Renal cortex interstitium (tissue), 11 donors: ENCODE results near the gene CDKAL1. TPM values are rescaled to one million over a fixed set of nuclear protein-coding genes. Genes with fewer than 3 reads are reported as not detected.
"Not testable (repeated sequence)": the region's sequence is repeated elsewhere in the genome, so short reads cannot be mapped to it uniquely, and the experiment has no call there.

ENCODE experiments used
- DNase-seq, 11 donors: peaks; one replicate each; pipeline ENCODE4 v3.0.0-alpha.2; 2013; ENCODE audit warnings: low read depth in 9 of 11, low spot score in 4 of 11; ENCODE audit errors: extremely low read depth in 1 of 11
- polyA plus RNA-seq, 3 donors: library from polyadenylated mRNA; unstranded; fragments of 120-200 nt; gene quantifications; one replicate each; pipeline ENCODE4 v1.2.1, GENCODE V29; 2013; ENCODE audit not compliant: insufficient read length in 3 of 3

The CDKAL1 gene
- polyA plus RNA-seq, 3 donors, result 18.2 to 20.5 (median 20.5) TPM

DNA sequence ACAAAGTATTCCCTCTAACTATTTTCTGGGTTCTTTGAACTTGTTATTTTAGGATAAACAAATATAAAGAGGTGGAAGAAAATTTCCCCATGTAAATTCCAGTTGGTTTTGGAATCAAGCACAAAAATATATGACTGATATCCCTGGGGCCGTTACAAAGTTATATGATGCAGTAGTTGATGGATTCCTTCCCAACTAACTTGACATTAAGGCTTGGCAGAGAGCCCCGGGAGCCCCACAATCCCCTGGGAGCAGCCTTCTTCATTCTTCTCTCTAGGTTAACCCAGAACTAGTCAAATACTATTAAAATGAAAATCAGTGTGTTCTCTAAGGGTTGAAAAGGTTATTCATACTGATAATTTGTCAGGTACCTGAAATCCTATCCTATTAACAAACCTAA is 550.4 kb downstream of the CDKAL1 start:
- DNase-seq, result no peak

DNA sequence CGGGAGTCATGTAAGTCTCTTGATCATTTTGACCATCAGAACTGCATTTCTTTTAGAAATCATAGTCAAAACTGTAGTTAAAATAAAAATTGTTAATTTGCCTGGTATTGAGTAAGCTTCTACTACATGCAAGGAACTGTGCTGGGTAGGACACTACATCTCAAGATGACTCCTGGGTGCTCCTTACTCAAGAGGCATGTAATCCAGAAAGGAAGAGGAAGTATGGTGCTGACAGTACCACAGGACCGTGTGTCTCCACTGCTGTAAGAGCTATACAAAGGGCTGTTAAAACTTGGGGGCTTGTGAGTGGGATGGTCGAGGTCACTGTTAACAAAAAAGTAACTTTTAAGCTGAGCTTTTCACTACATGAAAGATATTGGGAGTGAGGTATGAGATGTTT is 551.0 kb downstream of the CDKAL1 start:
- no peak for DNase-seq

DNA sequence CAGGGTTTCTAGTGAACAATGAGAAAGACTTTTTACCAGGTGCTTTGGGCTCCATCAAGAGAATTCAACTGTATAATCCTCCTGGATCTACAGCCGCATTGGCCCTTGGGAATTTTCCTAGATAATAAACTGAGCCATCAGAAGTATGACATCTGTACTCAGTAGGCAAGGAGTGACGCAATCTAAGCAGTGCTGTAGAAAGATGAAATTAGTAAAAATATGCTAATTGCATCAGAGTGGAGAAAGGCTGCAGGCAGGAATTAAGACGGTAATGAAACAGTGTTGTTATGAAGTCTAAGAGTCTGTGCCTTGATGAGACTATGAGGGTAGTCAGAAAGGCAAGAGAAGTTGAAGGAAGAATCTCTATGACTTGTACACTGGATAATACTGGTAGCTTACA is 551.4 kb downstream of the CDKAL1 start:
- no peak for DNase-seq

DNA sequence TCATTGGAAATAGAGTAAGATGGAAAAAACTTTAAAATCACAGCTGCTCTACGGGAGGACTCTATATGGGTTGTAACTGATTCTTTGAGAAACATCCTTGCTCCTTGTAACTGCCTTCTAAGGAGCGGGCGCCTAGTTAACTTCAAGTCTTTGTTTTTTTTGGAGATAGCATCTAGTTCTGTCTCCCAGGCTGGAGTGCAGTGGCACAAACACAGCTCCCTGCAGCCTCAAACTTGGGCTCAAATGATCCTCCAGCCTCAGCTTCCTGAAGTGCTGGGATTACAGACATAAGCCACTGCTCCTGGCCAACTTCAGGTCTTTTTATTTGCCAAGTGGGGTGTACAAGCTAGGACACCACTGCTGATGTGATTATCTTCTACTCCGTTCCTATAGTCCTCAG is 552.9 kb downstream of the CDKAL1 start:
- no peak for DNase-seq

DNA sequence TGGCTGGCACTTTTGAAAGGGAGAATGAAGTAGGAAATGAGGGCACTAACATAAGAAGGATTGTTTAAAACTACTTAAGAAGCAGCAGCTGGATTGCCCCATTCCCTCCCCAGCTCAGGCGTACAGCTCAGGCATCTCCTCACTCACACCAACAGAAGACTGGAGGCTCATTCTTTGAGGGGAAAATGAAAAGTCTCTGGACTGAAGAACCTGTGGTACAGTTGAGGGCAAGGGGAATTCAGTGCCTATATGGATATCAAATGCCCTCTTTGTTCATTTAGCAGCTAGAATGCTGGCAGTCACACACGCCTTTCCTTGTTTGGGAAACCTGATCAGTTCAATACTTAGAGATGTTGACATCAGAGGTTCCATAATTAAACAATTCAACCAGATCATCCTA is 557.2 kb downstream of the CDKAL1 start:
- DNase-seq, result no peak

DNA sequence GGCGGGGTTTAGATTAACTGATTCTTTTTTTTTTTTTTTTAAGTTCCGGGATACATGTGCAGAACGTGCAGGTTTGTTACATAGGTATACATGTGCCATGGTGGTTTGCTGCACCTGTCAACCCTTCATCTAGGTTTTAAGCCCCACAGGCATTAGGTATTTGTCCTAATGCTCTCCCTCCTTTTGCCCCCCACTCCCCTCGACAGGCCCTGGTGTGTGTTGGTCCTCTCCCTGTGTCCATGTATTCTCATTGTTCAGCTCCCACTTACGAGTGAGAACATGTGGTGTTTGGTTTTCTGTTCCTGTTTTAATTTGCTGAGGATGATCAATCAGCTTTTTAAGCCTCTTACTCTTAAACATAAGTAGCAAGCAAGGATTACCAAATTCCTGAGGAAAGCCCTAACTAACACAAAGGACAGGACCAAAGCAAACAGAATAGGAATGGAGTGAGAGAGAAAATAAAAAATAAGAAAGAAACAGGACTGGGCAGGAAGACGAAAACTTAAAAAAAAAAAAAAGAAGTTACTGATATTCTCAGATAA is 558.0 kb downstream of the CDKAL1 start:
- DNase-seq, result not testable (repeated sequence)

DNA sequence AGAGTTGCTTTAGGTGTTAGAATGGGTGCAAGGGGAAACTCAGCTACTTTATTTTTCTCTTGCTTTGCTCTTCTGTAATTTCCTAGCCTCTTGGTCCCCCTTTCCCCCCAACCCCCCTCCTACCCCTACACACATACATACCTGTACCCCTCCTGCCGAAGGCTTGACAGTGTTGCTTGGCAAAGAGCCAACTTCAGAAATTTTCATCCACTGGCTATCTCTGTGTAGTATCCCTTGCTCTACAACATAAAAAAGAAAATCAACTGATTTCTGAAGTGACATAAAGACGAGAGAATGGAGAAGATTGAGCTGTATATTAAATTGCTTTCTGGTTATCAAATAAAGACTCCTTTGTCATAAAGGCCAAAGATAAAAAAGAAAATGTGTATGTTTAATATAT is 561.2 kb downstream of the CDKAL1 start:
- no peak for DNase-seq

DNA sequence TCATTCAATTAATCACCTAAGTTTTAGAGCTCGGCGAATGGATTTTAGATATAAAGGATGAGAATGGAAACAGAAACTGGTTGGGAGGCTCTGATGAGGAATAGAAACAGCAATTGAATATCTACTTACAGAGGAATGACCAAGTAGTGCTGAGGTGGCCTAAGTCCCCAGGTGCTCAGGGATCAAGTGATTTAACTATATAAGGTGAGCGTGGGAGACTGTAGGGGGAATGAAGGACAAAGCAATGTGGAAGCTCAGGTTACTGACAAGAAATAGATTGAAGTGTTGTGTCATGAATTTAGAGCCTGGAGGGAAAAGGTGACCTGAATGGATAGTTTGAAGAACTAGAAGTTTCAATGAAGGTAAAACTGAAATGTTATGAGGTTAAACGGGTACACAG is 563.9 kb downstream of the CDKAL1 start:
- DNase-seq, result no peak

DNA sequence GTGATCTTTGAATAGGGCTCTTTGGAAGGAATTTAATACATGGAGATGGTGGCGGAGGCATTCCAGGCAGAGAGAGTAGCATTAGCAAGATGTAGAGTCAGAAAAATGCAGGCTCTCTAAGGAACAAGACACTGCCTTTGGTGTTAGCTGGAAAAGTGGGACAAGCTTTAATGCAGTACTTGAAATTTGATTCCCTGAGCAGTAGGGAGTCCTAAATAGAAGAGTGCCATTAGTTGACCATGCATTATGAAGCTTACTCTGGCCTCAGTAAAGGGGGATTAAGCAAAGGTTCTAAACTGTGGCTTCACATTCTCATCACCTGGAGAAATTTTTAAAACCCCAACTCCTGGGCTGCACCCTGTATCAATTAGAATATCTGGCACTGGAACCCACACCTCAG is 564.5 kb downstream of the CDKAL1 start:
- DNase-seq, result no peak

DNA sequence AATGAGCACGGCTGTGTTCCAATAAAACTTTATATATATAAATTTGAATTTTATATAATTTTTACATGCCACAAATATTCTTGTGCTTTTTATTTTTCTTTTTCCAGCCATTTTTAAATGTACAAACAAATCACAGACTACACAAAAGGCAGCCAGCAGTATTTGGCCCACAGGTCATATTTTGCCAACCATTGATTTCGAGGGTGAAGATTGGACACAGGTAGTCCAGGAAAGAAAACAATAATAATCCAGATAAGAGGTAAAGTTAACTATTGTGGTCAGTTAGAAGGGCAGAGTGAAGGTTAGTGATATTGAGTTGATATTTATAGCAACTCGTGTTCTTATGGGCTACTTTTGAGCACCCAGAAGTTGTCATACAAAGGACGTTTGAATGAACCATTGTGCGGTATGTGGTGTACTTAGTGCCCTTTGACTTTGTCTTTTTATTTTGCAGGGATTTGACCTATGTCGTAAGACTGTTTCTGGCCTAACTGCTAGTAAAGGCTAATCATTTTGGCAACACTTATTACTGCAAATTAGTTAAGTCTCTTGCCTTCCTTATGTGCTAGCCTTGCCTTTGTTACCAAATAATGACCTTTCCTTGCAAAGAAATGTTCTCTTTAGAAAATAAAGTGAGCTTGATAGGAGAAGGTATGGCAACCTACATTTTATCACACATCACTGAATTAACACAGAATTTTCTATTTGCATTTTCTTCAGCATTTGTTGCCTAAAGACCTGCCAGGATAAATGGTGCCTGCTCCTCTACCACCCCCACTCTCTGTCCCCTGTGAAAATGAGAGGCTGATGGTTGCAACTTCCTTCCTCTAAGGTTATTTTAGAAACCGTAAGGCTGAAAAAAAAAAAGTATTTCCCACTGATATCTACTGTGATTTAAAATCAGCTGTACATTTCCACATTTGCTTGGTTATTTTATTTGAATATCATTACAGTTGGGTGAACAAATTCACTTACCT is 565.4 kb downstream of the CDKAL1 start:
- DNase-seq, result no peak

DNA sequence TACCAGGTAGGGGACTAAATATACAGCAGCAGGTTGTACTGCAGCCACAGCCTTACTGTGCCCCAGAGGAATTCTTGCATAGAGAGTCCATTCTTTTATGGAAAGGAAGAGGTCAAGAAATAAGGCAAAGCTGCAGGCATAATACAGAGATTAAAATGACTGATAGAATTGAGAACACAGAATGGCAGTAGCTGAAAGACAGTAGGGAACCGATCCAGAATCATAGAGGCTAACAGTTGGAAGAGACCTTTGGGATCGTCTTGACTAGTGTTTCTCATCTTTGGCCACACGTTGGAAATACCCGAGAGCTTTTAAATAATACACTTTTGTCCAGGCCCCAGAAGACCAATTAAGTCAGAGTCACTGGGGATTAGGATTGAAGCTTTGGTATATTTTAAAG is 566.7 kb downstream of the CDKAL1 start:
- no peak for DNase-seq

DNA sequence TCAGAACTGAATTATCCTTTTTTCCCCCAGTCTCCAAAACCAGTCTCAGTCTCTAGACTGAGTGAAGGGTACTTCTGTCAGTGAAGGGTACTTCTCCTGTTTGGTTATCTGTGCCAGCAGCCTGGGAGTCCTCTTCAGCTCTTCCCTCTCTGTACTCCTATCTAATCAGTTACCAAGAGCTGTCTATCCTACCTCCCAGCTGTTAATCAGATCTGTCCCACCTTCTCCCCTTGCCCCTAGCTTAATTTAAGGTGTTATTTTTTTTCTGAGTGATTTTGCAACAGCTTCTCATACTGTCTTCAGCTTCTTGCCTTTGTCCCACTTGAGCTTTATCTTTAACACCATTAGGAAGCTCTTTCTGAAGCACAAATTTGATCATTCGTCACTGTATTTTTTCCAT is 567.4 kb downstream of the CDKAL1 start:
- DNase-seq, result no peak

DNA sequence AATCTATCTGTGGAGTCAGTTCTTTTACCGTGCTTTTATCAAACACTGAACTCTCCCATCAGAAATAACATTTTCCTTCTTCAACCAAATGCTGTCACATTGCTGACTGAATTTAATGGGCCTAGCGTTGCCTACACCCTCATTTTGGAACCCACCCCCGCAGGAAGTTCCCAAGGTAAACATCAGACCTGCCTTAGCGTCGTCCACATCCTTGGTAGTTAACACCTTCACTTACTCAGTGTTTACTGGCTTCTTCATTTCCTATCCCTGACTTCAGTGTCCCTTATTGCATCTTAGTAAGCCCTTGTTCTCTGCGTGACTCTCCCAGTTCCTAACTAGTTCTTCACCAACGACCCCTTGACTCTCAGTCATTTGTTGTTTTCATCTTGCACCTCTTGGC is 567.9 kb downstream of the CDKAL1 start:
- DNase-seq, result no peak

DNA sequence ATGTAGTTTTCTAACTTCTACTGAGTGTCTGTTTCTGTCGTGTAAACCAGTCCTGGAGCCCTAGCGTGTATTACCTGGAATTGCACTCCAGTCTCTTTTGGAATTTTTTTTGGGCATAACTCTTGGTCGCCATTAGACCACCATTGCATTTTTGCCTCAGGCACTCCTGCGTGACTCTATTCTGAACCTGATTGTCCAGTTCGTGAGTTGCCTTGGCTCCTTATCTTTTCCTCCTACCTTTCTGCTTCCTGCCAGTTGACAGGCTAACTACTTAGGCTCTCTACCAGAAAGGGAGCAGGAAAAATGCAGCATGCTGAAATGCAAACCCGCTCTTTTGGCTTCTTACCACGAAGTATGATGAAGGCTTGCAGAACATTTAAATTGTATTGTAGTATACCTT is 568.4 kb downstream of the CDKAL1 start:
- no peak for DNase-seq

DNA sequence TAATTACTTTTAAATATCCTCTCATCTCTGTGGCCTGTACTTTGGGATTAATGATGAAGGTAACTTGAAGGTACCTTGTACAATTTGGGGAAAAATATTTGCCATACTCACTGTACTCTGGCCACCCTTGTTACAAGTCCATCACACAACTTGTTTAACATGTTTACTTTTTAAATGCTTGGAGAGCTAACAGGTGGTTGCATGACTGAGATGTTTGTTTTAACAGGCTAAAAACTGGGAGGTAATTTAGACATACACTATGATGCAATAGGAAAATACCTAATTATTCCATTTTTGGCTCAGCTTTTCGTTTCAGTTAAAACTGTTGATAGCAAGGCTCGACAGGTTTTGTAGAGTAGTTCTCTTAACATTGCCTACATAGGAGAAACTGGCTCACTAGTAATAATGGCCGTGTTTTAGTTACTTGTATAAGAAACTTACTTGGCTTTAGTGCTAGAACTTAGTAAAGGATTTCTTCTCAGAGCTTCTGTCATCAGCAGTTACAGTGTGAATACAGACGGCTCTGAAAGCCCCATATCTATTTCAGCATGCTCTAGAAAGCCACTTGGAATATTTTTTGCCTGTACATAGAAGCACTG is 569.5 kb downstream of the CDKAL1 start:
- no peak for DNase-seq

DNA sequence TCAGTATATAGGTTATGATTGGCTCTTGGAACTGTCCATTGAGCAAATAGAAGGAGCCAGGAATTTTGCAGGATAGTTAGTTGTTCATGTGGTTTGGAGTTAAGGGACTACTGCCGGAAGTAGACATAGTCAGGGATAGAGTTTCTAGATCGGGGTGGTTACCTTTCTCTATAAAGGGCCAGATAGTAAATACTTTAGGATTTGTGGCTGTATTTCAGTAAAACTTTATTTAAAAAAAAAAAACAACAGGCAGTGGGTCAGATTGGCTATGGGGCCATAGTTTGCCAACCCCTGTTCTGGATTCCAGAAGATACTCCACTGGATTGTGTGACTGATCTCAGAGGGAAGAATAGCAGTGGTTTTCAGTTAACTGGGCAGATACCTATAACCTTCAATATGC is 570.0 kb downstream of the CDKAL1 start:
- no peak for DNase-seq

DNA sequence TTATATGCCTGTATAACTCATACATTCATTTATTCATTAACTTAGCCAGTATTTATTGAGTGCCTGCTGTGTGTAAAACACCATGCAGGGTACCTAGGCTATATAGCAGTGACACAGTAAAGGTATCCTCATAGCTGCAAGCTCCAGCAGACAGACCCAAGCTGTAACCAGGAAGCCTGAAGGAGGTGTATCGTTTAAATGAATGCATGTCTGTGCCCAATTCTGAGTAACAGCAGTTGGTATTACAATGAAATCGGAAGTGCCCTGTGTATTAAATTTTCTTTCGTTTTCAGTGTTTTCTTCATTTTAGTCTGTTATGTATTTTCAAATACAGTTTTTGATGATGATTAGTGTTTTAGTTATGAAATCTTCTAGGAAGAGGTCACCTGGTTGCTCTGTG is 573.5 kb downstream of the CDKAL1 start:
- no peak for DNase-seq

DNA sequence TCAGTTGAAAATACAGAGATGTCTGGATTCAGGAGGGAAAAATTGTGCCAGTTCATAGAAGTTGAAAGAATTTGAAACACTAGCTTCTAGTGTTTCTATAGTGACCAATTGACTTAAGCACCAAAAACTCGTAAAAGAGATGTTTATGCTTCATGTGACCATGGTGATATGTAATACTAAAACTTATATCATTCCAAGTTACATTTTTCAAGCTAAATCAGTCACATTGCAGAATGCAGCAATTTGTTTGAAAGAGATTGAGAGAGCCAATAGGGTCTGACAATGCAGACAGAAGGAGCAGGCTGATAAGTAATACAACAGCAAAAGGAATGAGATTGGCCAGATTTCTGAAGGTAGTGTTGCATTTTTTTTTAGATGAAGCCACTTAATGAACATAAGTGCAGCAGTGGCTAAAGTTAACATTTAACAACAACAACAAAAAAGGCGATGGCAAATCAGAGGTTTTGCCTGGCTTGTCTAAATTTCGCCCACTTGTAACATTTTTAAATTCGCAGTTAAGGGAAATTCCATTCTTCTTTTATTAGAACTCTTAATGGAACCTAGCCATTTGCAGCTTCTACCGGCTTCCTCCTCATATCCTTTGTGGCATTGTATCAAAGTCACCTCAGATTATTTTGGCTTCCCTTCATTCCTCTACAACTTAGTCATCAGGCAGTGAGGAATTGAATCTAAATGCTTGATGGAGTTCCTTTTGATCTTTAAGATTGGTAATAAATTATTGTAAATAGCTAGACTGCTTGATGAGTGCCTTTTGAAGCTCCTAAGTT is 575.3 kb downstream of the CDKAL1 start:
- peak in 4 of 11 donors; percentile 31 to 45 (median 35) for DNase-seq

DNA sequence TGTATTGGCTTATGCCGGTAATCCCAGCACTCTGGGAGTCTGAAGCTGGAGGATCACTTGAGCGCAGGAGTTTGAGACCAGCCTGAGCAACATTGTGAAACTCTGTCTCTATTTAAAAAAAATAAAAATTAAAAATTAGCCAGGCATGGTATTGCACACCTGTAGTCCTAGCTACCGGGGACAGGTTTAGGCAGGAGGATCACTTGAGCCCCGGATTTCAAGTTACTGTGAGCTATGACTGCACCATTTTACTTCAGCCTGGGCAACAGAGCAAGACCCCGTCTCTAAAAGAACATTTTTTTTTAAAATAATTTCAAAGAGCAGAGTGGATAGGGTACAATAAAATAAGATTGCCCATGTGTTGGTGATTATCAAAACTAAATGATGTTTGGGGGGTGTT is 576.4 kb downstream of the CDKAL1 start:
- no peak for DNase-seq
